WTC11 (cell line): ENCODE data around the gene CCDC6. TPM values are rescaled to one million over a fixed set of nuclear protein-coding genes. Genes with fewer than 3 reads are reported as not detected.

Experiments
- ATAC-seq: fragments of 200-7000 bp; cut with Tn5 transposase; 2 replicates; pipeline ENCODE4 v1.10.0; 2021; ENCODE audit warnings: mild to moderate bottlenecking, moderate library complexity
- CTCF ChIA-PET: fragments of 300-600 bp; sonication (Branson Sonifier 250); formaldehyde crosslinking; loops from one replicate; lab custom pipeline; 2021; ENCODE audit warnings: antibody characterized with exemption; lab: Charles Lee
- POLR2A ChIA-PET: fragments of 350-600 bp; sonication (Branson Sonifier 250); formaldehyde crosslinking; loops from one replicate; lab custom pipeline; 2021; ENCODE audit warnings: antibody characterized with exemption; lab: Charles Lee
- DNase-seq: peaks from one replicate; pipeline ENCODE4 v3.0.0; 2021; ENCODE audit warnings: low spot score
- H3K27ac Mint-ChIP-seq: 2 replicates; pipeline ENCODE4 v1.8.0; 2021; ENCODE audit warnings: mixed read lengths
- H3K27me3 Mint-ChIP-seq: 2 replicates; pipeline ENCODE4 v1.8.0; 2021; ENCODE audit warnings: low read depth, mild to moderate bottlenecking, moderate library complexity, mixed read lengths
- H3K36me3 Mint-ChIP-seq: 2 replicates; pipeline ENCODE4 v1.8.0; 2021; ENCODE audit warnings: mixed read lengths
- H3K4me1 Mint-ChIP-seq: 2 replicates; pipeline ENCODE4 v1.8.0; 2022; ENCODE audit warnings: mixed read lengths
- H3K4me3 Mint-ChIP-seq: 2 replicates; pipeline ENCODE4 v1.8.0; 2021; ENCODE audit warnings: mild to moderate bottlenecking, moderate library complexity, mixed read lengths
- H3K9me3 Mint-ChIP-seq: 2 replicates; pipeline ENCODE4 v1.8.0; 2021; ENCODE audit warnings: mixed read lengths
- CBFB ChIP-seq: sonication (generic); formaldehyde crosslinking; IDR thresholded peaks from 2 replicates; pipeline ENCODE4 v1.8.1; 2022; ENCODE audit warnings: mild to moderate bottlenecking, low read depth, missing genetic modification reagents
- CDX4 ChIP-seq: fragments of 250-450 bp; sonication (Bioruptor Pico); IDR thresholded peaks from 2 replicates; pipeline ENCODE4 v1.9.0; 2021; ENCODE audit warnings: moderate library complexity, mild to moderate bottlenecking, inconsistent platforms, borderline replicate concordance
- E2F1 ChIP-seq: sonication (generic); formaldehyde crosslinking; IDR thresholded peaks from 2 replicates; pipeline ENCODE4 v1.8.0; 2022; ENCODE audit warnings: mild to moderate bottlenecking, missing genetic modification reagents
- FOXJ3 ChIP-seq: sonication (generic); formaldehyde crosslinking; IDR thresholded peaks from 2 replicates; pipeline ENCODE4 v1.9.0; 2021; ENCODE audit warnings: missing genetic modification reagents, mild to moderate bottlenecking, borderline replicate concordance
- FOXK1 ChIP-seq: sonication (generic); formaldehyde crosslinking; IDR thresholded peaks from 2 replicates; pipeline ENCODE4 v1.8.0; 2022; ENCODE audit warnings: mild to moderate bottlenecking, moderate library complexity, missing genetic modification reagents
- FOXP1 ChIP-seq: sonication (generic); formaldehyde crosslinking; IDR thresholded peaks from 2 replicates; pipeline ENCODE4 v1.8.0; 2022; ENCODE audit warnings: missing genetic modification reagents, mild to moderate bottlenecking, moderate library complexity, borderline replicate concordance
- GTF2I ChIP-seq: fragments of 250-450 bp; sonication (Bioruptor Pico); conservative IDR thresholded peaks from 2 replicates; pipeline ENCODE4 v1.4.0; 2021; ENCODE audit warnings: mild to moderate bottlenecking
- HMGA2 ChIP-seq: fragments of 250-450 bp; sonication (Bioruptor Pico); IDR thresholded peaks from 2 replicates; pipeline ENCODE4 v1.4.0; 2021; ENCODE audit warnings: mild to moderate bottlenecking, moderate library complexity
- IRF2 ChIP-seq: sonication (generic); formaldehyde crosslinking; IDR thresholded peaks from 2 replicates; pipeline ENCODE4 v1.8.0; 2022; ENCODE audit warnings: low read depth, missing genetic modification reagents, borderline replicate concordance
- KAT7 ChIP-seq: sonication (generic); formaldehyde crosslinking; IDR thresholded peaks from 2 replicates; pipeline ENCODE4 v1.8.1; 2023; ENCODE audit warnings: missing genetic modification reagents, mild to moderate bottlenecking, borderline replicate concordance
- MXD4 ChIP-seq: fragments of 250-450 bp; sonication (Bioruptor Pico); IDR thresholded peaks from 2 replicates; pipeline ENCODE4 v1.8.0; 2021; ENCODE audit warnings: mild to moderate bottlenecking, moderate library complexity, borderline replicate concordance
- NFATC4 ChIP-seq: fragments of 250-450 bp; sonication (Bioruptor Pico); IDR thresholded peaks from 2 replicates; pipeline ENCODE4 v1.9.0; 2021; ENCODE audit warnings: mild to moderate bottlenecking
- NFE2L1 ChIP-seq: sonication (generic); formaldehyde crosslinking; IDR thresholded peaks from 2 replicates; pipeline ENCODE4 v1.8.1; 2023; ENCODE audit warnings: missing genetic modification reagents
- NR2C2 ChIP-seq: sonication (generic); formaldehyde crosslinking; IDR thresholded peaks from 2 replicates; pipeline ENCODE4 v1.8.0; 2022; ENCODE audit warnings: mild to moderate bottlenecking, missing genetic modification reagents
- PREB ChIP-seq: sonication (generic); formaldehyde crosslinking; IDR thresholded peaks from 2 replicates; pipeline ENCODE4 v1.8.1; 2022; ENCODE audit warnings: mild to moderate bottlenecking, missing genetic modification reagents, moderate library complexity, borderline replicate concordance
- PRRX2 ChIP-seq: fragments of 250-450 bp; sonication (Bioruptor Pico); IDR thresholded peaks from 2 replicates; pipeline ENCODE4 v1.8.0; 2021; ENCODE audit warnings: mild to moderate bottlenecking
- RELA ChIP-seq: sonication (generic); formaldehyde crosslinking; IDR thresholded peaks from 2 replicates; pipeline ENCODE4 v1.8.1; 2022; ENCODE audit warnings: missing genetic modification reagents, mild to moderate bottlenecking, borderline replicate concordance
- RORB ChIP-seq: fragments of 250-450 bp; sonication (Bioruptor Pico); IDR thresholded peaks from 2 replicates; pipeline ENCODE4 v1.9.0; 2021; ENCODE audit warnings: mild to moderate bottlenecking
- TCF7 ChIP-seq: sonication (generic); formaldehyde crosslinking; IDR thresholded peaks from 2 replicates; pipeline ENCODE4 v1.8.0; 2022; ENCODE audit warnings: mild to moderate bottlenecking, low read depth, missing genetic modification reagents, moderate library complexity
- TEAD1 ChIP-seq: sonication (generic); formaldehyde crosslinking; IDR thresholded peaks from 2 replicates; pipeline ENCODE4 v1.8.0; 2022; ENCODE audit warnings: mild to moderate bottlenecking, missing genetic modification reagents
- TEAD4 ChIP-seq: sonication (generic); formaldehyde crosslinking; IDR thresholded peaks from 2 replicates; pipeline ENCODE4 v1.8.0; 2022; ENCODE audit warnings: mild to moderate bottlenecking, missing genetic modification reagents
- TP53 ChIP-seq: sonication (generic); formaldehyde crosslinking; IDR thresholded peaks from 2 replicates; pipeline ENCODE4 v1.8.1; 2023; ENCODE audit warnings: mild to moderate bottlenecking, missing genetic modification reagents
- ZMAT4 ChIP-seq: fragments of 250-450 bp; sonication (Bioruptor Pico); IDR thresholded peaks from 2 replicates; pipeline ENCODE4 v1.9.0; 2021; ENCODE audit warnings: mild to moderate bottlenecking
- ZNF121 ChIP-seq: sonication (generic); formaldehyde crosslinking; IDR thresholded peaks from 2 replicates; pipeline ENCODE4 v1.8.0; 2023; ENCODE audit warnings: missing genetic modification reagents
- ZNF138 ChIP-seq: sonication (generic); formaldehyde crosslinking; conservative IDR thresholded peaks from 2 replicates; pipeline ENCODE4 v1.8.1; 2022; ENCODE audit warnings: mild to moderate bottlenecking, moderate library complexity, missing genetic modification reagents
- ZNF396 ChIP-seq: fragments of 250-450 bp; sonication (Bioruptor Pico); IDR thresholded peaks from 2 replicates; pipeline ENCODE4 v1.8.0; 2021; ENCODE audit warnings: mild to moderate bottlenecking, moderate library complexity, borderline replicate concordance
- ZNF425 ChIP-seq: fragments of 250-450 bp; sonication (Bioruptor Pico); conservative IDR thresholded peaks from 2 replicates; pipeline ENCODE4 v1.9.0; 2021; ENCODE audit warnings: mild to moderate bottlenecking
- total RNA-seq: library from RNA; stranded (reverse); gene quantifications from 3 replicates; pipeline ENCODE4 v1.2.3, GENCODE V29; 2021
- TF ChIP-seq, protein P1 (sequence below): sonication (generic); formaldehyde crosslinking; IDR thresholded peaks from 2 replicates; pipeline ENCODE4 v1.8.1; 2022; ENCODE audit warnings: missing genetic modification reagents, borderline replicate concordance

Gene CCDC6
- total RNA-seq, 1 experiment from 2014 or later: 55.2 TPM

DNA sequence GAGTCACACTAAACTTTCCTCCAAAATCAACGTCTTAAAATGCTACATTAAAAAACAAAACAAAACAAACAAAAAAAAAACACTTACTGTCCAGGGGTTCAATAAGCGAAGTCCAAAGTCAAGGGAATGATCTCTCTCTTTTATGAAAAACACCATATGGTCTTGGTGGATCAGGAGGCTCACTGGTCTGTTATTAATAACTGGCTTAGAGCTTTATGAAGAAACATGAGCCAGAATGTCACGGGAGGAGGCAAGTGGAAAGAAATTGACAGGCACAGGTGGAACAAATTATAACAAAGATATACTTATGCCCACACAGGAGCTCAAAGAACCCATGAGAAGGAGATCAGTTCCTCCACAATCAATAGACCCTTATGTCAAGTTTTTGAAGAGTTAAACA, 153.1 kb downstream of the CCDC6 start, which contains the start of gene MRLN:
MRLN (minus strand) TSS at position 189 of the 400 bp plus-strand sequence.
- ChIA-PET POLR2A (no interaction called here), CTCF (no interaction called here)
- TF ChIP-seq E2F1 (CRISPR knock-in tag): no peak
- no peak for TF ChIP-seq ZNF425 (CRISPR knock-in tag)
- no peak for TF ChIP-seq GTF2I (CRISPR knock-in tag)
- no peak for TF ChIP-seq TP53 (CRISPR knock-in tag)
- no peak for TF ChIP-seq HMGA2
- TF ChIP-seq NFE2L1 (CRISPR knock-in tag): no peak
- no peak for TF ChIP-seq RELA (CRISPR knock-in tag)
- no peak for TF ChIP-seq FOXK1
- no peak for TF ChIP-seq FOXJ3 (CRISPR knock-in tag)
- Mint-ChIP-seq H3K36me3 (no peaks in the 10 kb centered on the region), H3K4me1 (peaks cover 6% of the 10 kb centered on the region), H3K27ac (no peak within 1 kb of the TSS), H3K4me3 (no peak within 1 kb of the TSS), H3K9me3 (no peaks in the 10 kb centered on the region), H3K27me3 (no peaks in the 10 kb centered on the region; the same call in 1 of the 2 replicates)
- DNase-seq (no peak), ATAC-seq (no peak)

DNA sequence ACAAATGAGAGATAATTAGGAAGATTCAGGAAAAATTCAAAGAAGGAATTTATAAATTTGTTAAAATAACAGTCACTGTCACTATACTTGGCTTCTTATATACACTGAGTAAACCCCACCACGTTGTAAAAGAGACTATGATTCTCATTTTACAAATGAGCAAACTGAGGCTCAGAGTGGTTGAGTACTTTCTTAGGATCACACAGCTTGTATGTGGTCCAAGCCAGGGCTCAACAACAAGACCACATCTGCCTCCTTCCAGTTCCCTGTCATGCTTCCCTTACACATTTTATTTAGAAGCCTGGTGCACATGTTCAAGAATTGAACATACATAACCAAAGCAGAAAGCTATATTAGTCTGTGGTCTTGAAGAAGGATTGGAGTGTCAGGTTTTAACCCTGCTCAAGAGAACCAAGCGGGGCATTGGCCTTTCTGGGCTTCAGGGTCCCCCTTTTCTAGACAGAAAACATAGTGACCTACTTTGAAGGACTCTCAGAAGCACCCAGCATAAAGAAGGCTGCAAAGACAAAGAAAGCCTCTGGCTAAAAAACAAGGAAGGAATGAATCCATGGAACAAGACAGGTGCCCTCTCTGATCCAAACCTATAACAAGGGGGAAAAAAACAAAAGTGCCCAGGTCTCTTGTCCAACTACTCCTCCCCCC, 153.9 kb downstream of the CCDC6 start:
- H3K4me3 Mint-ChIP-seq: no peak overlapping the region
- POLR2A ChIA-PET: no interaction called here
- peaks cover 4% of the 10 kb centered on the region for H3K4me1 Mint-ChIP-seq
- no peaks in the 10 kb centered on the region for H3K9me3 Mint-ChIP-seq
- CTCF ChIA-PET: no interaction called here
- no peak overlapping the region for H3K27ac Mint-ChIP-seq
- no peaks in the 10 kb centered on the region for H3K36me3 Mint-ChIP-seq
- ATAC-seq: no peak
- no peak for TF ChIP-seq CDX4 (CRISPR knock-in tag)
- no peak for TF ChIP-seq ZMAT4 (CRISPR knock-in tag)
- no peak for TF ChIP-seq KAT7 (CRISPR knock-in tag)
- no peak for TF ChIP-seq ZNF121
- no peak for TF ChIP-seq NR2C2
- TF ChIP-seq GTF2I (CRISPR knock-in tag): no peak
- TF ChIP-seq IRF2 (CRISPR knock-in tag): no peak
- no peak for TF ChIP-seq PREB (CRISPR knock-in tag)
- no peak for TF ChIP-seq TEAD1 (CRISPR knock-in tag)
- TF ChIP-seq TCF7 (CRISPR knock-in tag): no peak
- no peak for TF ChIP-seq FOXP1 (CRISPR knock-in tag)
- no peak for TF ChIP-seq MXD4 (CRISPR knock-in tag)
- TF ChIP-seq NFATC4 (CRISPR knock-in tag): no peak
- TF ChIP-seq CBFB: no peak
- TF ChIP-seq ZNF396 (CRISPR knock-in tag): no peak
- TF ChIP-seq PRRX2: no peak
- TF ChIP-seq, protein P1, sequence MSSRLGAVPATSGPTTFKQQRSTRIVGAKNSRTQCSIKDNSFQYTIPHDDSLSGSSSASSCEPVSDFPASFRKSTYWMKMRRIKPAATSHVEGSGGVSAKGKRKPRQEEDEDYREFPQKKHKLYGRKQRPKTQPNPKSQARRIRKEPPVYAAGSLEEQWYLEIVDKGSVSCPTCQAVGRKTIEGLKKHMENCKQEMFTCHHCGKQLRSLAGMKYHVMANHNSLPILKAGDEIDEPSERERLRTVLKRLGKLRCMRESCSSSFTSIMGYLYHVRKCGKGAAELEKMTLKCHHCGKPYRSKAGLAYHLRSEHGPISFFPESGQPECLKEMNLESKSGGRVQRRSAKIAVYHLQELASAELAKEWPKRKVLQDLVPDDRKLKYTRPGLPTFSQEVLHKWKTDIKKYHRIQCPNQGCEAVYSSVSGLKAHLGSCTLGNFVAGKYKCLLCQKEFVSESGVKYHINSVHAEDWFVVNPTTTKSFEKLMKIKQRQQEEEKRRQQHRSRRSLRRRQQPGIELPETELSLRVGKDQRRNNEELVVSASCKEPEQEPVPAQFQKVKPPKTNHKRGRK (CRISPR knock-in tag): no peak
- TF ChIP-seq TEAD4 (CRISPR knock-in tag): no peak
- TF ChIP-seq RORB (CRISPR knock-in tag): no peak
- TF ChIP-seq ZNF138: no peak
- DNase-seq: no peak
- H3K27me3 Mint-ChIP-seq: no peaks in the 10 kb centered on the region
